Fibroblast of lung (primary cell): ENCODE measurements around the gene PTPRE.

Source experiments
- CTCF ChIP-seq, 2 donors: IDR thresholded peaks in 1 of 2; conservative IDR thresholded peaks in 1 of 2; 1 replicate in 1 of 2; 2 replicates in 1 of 2; pipeline ENCODE4 v1.5.1; 2011 to 2012; ENCODE audit warnings: low read length in 2 of 2, control low read depth in 1 of 2, inconsistent platforms in 1 of 2, low read depth in 1 of 2, mild to moderate bottlenecking in 1 of 2
- EZH2 ChIP-seq: IDR thresholded peaks from 2 replicates; pipeline ENCODE4 v1.5.1; 2012; ENCODE audit warnings: low read length, control low read depth, mild to moderate bottlenecking; ENCODE audit errors: missing control alignments

GRCh38 chr10:128064970-128065580 is 158.2 kb downstream of the PTPRE start:
- TF ChIP-seq EZH2 (no peak), CTCF (conservative IDR thresholded peaks at IDR 0.05 in 1 of 2, IDR thresholded peaks at IDR 0.05 in 1 of 2; ENCODE audit: low read depth in 1 of 2, low read length in 2 of 2) (no peak)
